HepG2 (cell line): ENCODE data around the gene ANO4.

Experiments
- CBX5 ChIP-seq: sonication (generic); formaldehyde crosslinking; IDR thresholded peaks from 2 replicates; pipeline ENCODE4 v1.4.0; 2020; ENCODE audit warnings: missing genetic modification reagents, borderline replicate concordance
- CTCF ChIP-seq: sonication (generic); formaldehyde crosslinking; IDR thresholded peaks from 2 replicates; pipeline ENCODE4 v1.5.0; 2020; ENCODE audit warnings: mild to moderate bottlenecking, missing genetic modification reagents, moderate library complexity
- MAZ ChIP-seq, 2 experiments: sonication (generic) in 1 of 2; formaldehyde crosslinking in 1 of 2; IDR thresholded peaks; 2 replicates each; pipeline versions ENCODE4 v1.5.0 to v1.6.1; 2012 to 2020; ENCODE audit warnings: low read depth in 2 of 2, mild to moderate bottlenecking in 2 of 2, borderline replicate concordance in 1 of 2, improper control_type of control experiment in 1 of 2, low read length in 1 of 2, missing genetic modification reagents in 1 of 2, moderate library complexity in 1 of 2
- NBN ChIP-seq: fragments of 450-650 bp; conservative IDR thresholded peaks from 2 replicates; pipeline ENCODE4 v1.6.1; 2017
- SETDB1 ChIP-seq: sonication (generic); formaldehyde crosslinking; IDR thresholded peaks from 2 replicates; pipeline ENCODE4 v1.5.1; 2020; ENCODE audit warnings: missing genetic modification reagents, mild to moderate bottlenecking, borderline replicate concordance
- ZC3H4 ChIP-seq: sonication (generic); formaldehyde crosslinking; IDR thresholded peaks from 2 replicates; pipeline ENCODE4 v1.4.0; 2020; ENCODE audit warnings: missing genetic modification reagents, borderline replicate concordance
- ZKSCAN5 ChIP-seq: sonication (generic); formaldehyde crosslinking; IDR thresholded peaks from 2 replicates; pipeline ENCODE4 v1.5.1; 2020; ENCODE audit warnings: mild to moderate bottlenecking, missing genetic modification reagents
- ZNF777 ChIP-seq: sonication (generic); formaldehyde crosslinking; IDR thresholded peaks from 2 replicates; pipeline ENCODE4 v1.4.0; 2020; ENCODE audit warnings: missing genetic modification reagents

DNA sequence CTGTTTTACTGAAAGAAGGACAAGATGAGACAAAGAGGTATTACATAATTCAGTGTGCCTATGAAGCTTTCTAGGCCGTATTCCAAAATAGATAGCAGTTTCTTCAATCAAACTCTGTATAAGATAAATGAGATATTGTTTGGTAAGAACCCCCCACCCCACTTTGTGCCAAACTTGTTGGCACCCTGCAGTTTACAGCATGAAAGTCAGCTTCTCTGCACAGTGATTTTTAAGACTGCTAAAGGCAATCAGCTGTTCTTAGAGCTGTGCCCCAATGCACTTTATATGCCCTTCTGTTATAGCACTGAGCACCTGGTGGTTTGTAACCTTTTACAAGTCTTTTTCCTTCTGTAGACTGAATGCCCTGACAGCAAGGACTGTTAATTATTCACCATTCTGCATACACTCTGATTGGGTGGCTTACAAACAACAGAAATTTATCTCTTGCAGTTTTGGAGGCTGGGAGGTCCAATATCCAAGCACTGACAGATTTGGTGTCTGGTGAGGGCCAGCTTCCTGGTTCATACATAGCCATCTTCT, 76.7 kb downstream of the ANO4 start:
- TF ChIP-seq SETDB1 (no peak), NBN (no peak), ZNF777 (CRISPR knock-in tag) (no peak), CBX5 (CRISPR knock-in tag) (no peak), MAZ (IDR thresholded peaks at IDR 0.05; ENCODE audit: borderline replicate concordance, low read depth, low read length) (no peak), MAZ (CRISPR knock-in tag; IDR thresholded peaks at IDR 0.05; ENCODE audit: low read depth) (no peak), CTCF (CRISPR knock-in tag) (no peak), ZC3H4 (CRISPR knock-in tag) (no peak), ZKSCAN5 (CRISPR knock-in tag) (no peak)
